ENCODE measurements around the gene ICAM5.
A peak's percentile ranks its signal among the peaks of the same experiment; 100 is the strongest.
"Not testable (repeated sequence)": the region's sequence is repeated elsewhere in the genome, so short reads cannot be mapped to it uniquely, and the experiment has no call there.

The ICAM5 gene, protein sequence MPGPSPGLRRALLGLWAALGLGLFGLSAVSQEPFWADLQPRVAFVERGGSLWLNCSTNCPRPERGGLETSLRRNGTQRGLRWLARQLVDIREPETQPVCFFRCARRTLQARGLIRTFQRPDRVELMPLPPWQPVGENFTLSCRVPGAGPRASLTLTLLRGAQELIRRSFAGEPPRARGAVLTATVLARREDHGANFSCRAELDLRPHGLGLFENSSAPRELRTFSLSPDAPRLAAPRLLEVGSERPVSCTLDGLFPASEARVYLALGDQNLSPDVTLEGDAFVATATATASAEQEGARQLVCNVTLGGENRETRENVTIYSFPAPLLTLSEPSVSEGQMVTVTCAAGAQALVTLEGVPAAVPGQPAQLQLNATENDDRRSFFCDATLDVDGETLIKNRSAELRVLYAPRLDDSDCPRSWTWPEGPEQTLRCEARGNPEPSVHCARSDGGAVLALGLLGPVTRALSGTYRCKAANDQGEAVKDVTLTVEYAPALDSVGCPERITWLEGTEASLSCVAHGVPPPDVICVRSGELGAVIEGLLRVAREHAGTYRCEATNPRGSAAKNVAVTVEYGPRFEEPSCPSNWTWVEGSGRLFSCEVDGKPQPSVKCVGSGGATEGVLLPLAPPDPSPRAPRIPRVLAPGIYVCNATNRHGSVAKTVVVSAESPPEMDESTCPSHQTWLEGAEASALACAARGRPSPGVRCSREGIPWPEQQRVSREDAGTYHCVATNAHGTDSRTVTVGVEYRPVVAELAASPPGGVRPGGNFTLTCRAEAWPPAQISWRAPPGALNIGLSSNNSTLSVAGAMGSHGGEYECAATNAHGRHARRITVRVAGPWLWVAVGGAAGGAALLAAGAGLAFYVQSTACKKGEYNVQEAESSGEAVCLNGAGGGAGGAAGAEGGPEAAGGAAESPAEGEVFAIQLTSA

DNA sequence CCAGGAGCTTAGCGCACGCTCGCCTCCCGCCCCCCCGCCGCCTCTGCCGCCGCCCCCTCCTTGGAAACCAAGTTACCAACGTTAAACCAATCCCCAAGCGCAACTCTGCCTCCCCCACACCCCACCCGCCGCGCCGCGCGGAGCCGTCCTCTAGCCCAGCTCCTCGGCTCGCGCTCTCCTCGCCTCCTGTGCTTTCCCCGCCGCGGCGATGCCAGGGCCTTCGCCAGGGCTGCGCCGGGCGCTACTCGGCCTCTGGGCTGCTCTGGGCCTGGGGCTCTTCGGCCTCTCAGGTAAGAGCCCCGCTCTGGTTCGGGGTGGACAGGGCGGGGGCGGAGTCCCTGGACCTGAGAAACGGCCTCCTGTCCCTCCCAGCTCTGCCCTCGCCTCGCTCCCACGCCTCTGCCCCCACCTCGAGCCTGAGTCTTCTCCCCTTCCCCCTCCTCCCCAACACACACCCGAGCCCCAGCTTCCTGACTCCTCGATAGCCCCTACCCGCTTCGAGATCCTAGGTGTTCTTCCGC is at the start of gene ICAM5:
TSS of gene ICAM5 (plus strand) at position 117 of the 521 bp plus-strand sequence. CDS start at position 209, 92 bp downstream.
- peak; percentile 39 to 46 for DNase-seq
- H3K27me3 Mint-ChIP-seq = peaks cover 76% of the 10 kb centered on the region
- peaks cover 97% of the 10 kb centered on the region for H3K4me1 Mint-ChIP-seq
- H3K4me3 Mint-ChIP-seq = peak within 1 kb of the TSS; percentile 71 to 85
- ATAC-seq = peak; percentile 10
- no peaks in the 10 kb centered on the region for H3K9me3 Mint-ChIP-seq
- peak within 1 kb of the TSS in 1 of 2 donors; percentile 62 for H3K27ac Mint-ChIP-seq

DNA sequence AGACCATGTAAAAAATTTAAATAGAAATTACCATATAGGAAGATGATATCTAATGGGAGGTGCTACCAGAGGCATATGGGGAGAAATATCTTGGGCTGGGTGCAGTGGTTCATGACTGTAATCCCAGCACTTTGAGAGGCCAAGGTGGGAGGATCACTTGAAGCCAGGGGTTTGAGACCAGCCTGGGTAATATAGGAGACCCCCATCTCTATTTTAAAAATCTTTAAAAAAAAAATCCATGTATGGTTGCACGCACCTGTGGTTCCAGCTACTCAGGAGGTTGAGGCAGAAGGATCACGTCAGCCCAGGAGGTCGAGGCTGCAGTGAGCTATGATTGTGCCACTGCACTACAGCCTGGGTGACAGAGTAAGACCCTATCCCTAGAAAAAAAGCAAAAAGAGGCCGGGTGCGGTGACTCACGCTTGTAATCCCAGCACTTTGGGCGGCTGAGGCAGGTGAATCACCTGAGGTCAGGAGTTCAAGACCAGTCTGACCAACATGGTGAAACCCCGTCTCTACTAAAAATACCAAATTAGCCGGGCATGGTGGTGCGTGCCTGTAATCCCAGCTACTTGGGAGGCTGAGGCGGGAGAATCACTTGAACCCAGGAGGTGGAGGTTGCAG is 47.8 kb upstream of the ICAM5 start:
- ATAC-seq, H3K27ac Mint-ChIP-seq, H3K4me3 Mint-ChIP-seq, H3K9me3 Mint-ChIP-seq, H3K27me3 Mint-ChIP-seq, DNase-seq: not testable (repeated sequence)
- peaks cover 17% of the 10 kb centered on the region for H3K4me1 Mint-ChIP-seq

GRCh38 chr19:10243606-10244005 is 46.1 kb upstream of the ICAM5 start:
- H3K4me1 Mint-ChIP-seq = peaks cover 9% of the 10 kb centered on the region
- no peak overlapping the region for H3K27ac Mint-ChIP-seq
- no peaks in the 10 kb centered on the region for H3K27me3 Mint-ChIP-seq
- DNase-seq (no peak), ATAC-seq (no peak)
- no peak overlapping the region for H3K4me3 Mint-ChIP-seq
- H3K9me3 Mint-ChIP-seq = no peaks in the 10 kb centered on the region

DNA sequence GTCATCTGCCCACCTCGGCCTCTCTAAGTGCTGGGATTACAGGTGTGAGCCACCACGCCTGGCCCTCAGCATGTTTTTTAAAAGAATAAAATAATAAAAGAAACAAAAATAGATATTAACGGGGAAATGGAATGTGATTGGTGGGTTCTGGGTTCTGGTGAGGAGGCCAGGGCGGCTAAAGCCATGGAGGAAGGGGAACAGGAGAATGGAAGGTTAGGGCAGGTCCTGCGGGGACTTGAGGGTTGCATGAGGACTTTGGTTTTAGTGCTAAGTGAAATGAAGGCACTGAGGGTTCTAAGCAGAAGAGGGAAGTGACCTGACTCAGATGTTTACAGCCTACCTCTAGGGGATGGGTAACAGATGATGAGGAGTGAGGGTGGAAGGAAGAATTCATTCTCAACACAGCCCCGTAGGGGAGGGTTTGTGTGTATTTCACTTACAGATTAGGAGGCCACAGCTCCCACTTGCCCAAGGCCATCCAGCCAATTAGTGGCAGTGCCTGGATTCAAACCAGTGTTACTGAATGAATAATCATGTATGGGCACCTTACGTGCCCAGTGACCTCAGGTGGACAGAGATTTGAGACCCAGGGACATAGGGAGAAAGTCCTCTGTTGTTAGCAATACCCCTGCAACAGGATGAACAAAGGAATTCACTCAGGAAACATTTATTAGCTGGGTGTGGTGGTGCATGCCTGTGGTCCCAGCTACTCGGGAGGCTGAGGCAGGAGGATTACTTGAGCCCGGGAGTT is 44.4 kb upstream of the ICAM5 start:
- Mint-ChIP-seq H3K9me3 (no peaks in the 10 kb centered on the region), H3K4me1 (peaks cover 6% of the 10 kb centered on the region), H3K27ac (peak overlapping the region; percentile 7 to 29), H3K27me3 (no peaks in the 10 kb centered on the region), H3K4me3 (no peak overlapping the region)
- DNase-seq (no peak), ATAC-seq (no peak)

DNA sequence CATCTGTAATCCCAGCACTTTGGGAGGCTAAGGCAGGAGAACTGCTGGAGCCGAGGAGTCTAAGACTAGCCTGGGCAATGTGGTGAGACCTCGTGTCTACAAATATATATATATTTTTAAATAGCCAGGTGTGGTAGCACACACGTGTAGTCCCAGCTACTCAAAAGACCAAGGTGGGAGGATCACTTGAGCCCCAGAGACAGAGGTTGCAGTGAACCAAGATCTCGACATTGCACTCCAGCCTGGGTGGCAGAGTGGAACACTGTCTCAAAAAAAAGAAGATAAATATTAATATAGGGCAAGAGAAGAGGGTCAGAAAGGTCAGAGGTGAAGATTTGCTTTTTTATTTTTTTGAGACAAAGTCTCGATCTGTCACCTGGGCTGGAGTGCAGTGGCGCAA is 43.2 kb upstream of the ICAM5 start:
- peaks cover 15% of the 10 kb centered on the region for H3K4me1 Mint-ChIP-seq
- ATAC-seq = no peak
- H3K27ac Mint-ChIP-seq = no peak overlapping the region

GRCh38 chr19:10251792-10252694 is 37.7 kb upstream of the ICAM5 start, which contains the start of gene MRPL4:
Gene MRPL4, plus strand, starts transcription at chr19:10252214. Its CDS starts 40 bp downstream, at chr19:10252254.
- DNase-seq = peak; percentile 95 to 96
- Mint-ChIP-seq H3K4me3 (peak within 1 kb of the TSS; percentile 95 to 96), H3K27me3 (no peaks in the 10 kb centered on the region), H3K9me3 (no peaks in the 10 kb centered on the region), H3K27ac (peak within 1 kb of the TSS; percentile 96), H3K4me1 (peaks cover 47% of the 10 kb centered on the region)
- peak; percentile 97 for ATAC-seq

More for the DNA sequence above, 43.2 kb upstream of the ICAM5 start:
- no peak for DNase-seq
- Mint-ChIP-seq H3K9me3 (no peaks in the 10 kb centered on the region), H3K4me3 (no peak overlapping the region), H3K27me3 (no peaks in the 10 kb centered on the region)

- no peak for ATAC-seq
- peak overlapping the region; percentile 96 for H3K27ac Mint-ChIP-seq
- no peaks in the 10 kb centered on the region for H3K27me3 Mint-ChIP-seq
- H3K4me1 Mint-ChIP-seq = peaks cover 54% of the 10 kb centered on the region
- no peaks in the 10 kb centered on the region for H3K9me3 Mint-ChIP-seq
- H3K4me3 Mint-ChIP-seq = peak overlapping the region; percentile 95 to 96
- DNase-seq = no peak
Measured at GRCh38 chr19:10252707-10253106, 37.0 kb upstream of the ICAM5 start.

DNA sequence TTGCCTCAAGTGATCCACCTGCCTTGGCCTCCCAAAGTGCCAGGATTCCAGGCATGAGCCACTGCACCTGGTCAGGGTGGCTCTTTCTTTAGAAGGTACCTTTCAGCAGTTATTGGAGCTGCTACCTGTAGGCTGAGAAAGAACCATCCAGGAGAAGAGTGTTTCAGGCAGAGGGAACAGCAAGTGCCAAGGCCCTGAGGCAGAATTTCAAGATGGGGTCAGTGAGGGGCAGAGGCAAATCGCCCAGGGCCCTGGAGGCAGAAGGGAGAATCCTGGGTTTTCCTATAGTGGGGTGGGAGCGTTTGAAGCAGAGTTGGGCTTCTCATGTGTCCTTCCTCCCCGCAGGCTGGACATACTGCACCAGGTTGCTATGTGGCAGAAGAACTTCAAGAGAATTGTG is 35.5 kb upstream of the ICAM5 start:
- no peak overlapping the region for H3K27ac Mint-ChIP-seq
- ATAC-seq = no peak
- no peaks in the 10 kb centered on the region for H3K27me3 Mint-ChIP-seq
- no peaks in the 10 kb centered on the region for H3K9me3 Mint-ChIP-seq
- peaks cover 66% of the 10 kb centered on the region for H3K4me1 Mint-ChIP-seq
- H3K4me3 Mint-ChIP-seq = peak overlapping the region in 1 of 2 donors; percentile 27
- DNase-seq = no peak

DNA sequence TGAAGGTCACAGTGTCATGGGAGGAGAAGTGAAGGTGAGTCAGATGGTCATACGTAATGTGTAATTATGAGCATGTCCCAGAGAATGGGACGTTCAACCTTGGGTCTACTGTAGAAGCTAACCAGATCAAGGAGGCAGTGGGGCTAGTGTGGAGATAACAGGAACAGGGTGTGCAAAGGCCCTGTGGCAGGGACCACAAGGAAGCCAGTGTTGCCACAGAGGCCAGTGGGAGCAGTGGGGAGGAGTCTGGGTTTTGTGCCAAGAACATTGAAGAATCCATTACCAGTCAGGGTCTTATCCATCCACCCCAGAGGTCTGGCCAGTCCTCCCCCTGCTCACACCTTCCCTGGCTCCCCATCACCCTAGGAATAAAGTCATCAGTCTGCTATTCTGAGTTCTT is 34.4 kb upstream of the ICAM5 start:
- H3K4me1 Mint-ChIP-seq = peaks cover 72% of the 10 kb centered on the region
- H3K4me3 Mint-ChIP-seq = no peak overlapping the region
- H3K27ac Mint-ChIP-seq = no peak overlapping the region
- ATAC-seq = no peak
- DNase-seq = no peak
- H3K27me3 Mint-ChIP-seq = no peaks in the 10 kb centered on the region
- no peaks in the 10 kb centered on the region for H3K9me3 Mint-ChIP-seq

DNA sequence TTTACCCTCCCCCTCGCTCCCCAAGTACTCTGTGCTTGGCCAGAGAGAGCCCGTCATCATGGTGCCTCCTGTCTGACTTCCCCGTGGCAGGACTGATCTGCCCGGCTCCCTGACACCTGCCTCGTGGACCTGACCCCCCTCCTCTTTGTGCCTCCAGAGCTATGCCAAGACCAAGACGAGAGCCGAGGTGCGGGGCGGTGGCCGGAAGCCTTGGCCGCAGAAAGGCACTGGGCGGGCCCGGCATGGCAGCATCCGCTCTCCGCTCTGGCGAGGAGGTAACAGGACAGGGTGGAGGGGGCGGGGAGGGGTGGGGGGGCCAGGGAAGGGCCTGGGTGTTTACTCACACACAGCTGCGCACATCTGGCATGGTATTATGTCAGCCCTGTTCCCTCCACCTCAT is 33.2 kb upstream of the ICAM5 start:
- ATAC-seq (no peak), DNase-seq (no peak)
- no peaks in the 10 kb centered on the region for H3K9me3 Mint-ChIP-seq
- peaks cover 75% of the 10 kb centered on the region for H3K4me1 Mint-ChIP-seq
- H3K27me3 Mint-ChIP-seq = no peaks in the 10 kb centered on the region
- H3K27ac Mint-ChIP-seq = peak overlapping the region in 1 of 2 donors; percentile 79
- H3K4me3 Mint-ChIP-seq = no peak overlapping the region

DNA sequence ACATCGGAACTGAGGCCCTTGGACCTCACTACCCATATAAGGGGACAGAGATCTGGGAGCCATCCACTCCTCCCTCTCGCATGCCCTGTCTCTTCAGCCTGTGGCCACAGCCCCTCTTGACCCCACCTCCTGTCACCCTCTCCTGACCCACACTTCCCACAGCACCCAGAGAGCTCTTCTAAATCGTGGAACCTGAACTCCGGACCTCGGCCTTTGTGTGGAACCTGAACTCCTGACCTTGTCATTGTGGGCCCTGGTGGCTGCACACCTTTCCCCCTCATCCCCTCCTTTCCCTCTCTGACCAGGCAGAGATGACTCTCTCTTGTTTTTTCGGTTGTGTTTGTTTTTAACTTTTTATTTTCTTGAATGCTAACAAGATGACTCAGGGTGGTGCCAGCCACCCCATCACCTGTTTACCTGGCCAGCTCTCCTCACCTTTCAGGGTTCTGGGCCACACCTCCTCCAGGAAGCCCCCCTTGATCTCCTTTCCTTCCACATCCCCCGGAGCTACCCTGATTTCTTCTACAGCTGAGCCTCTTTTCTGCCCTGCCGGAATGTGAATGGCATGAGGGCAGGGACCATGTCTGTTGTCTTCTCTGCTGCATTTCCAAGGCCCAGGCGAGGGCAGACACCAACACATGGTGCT is 32.7 kb upstream of the ICAM5 start:
- DNase-seq (no peak), ATAC-seq (no peak)
- Mint-ChIP-seq H3K27me3 (no peaks in the 10 kb centered on the region), H3K27ac (peak overlapping the region; percentile 2 to 79), H3K4me1 (peaks cover 76% of the 10 kb centered on the region), H3K9me3 (no peaks in the 10 kb centered on the region), H3K4me3 (no peak overlapping the region)

DNA sequence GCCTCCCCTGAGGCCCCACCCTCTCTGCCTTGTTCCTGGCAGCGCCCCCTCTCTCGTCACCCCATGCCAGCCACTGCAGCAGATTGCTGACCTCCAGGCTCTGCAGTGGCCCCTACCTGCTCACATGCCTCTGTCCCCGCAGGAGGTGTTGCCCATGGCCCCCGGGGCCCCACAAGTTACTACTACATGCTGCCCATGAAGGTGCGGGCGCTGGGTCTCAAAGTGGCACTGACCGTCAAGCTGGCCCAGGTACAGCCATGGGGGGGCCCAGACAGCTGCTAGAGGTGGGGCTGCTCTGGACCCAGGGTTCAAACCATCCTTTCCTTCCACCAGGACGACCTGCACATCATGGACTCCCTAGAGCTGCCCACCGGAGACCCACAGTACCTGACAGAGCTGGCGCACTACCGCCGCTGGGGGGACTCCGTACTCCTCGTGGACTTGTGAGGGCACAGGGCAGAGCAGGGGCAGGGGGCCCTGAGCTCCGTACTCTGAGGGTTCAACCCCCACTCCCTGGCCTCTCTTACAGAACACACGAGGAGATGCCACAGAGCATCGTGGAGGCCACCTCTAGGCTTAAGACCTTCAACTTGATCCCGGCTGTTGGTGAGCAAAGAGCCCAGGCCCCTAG is 31.6 kb upstream of the ICAM5 start:
- Mint-ChIP-seq H3K27me3 (no peaks in the 10 kb centered on the region), H3K27ac (no peak overlapping the region), H3K4me1 (peaks cover 66% of the 10 kb centered on the region), H3K4me3 (no peak overlapping the region), H3K9me3 (no peaks in the 10 kb centered on the region)
- ATAC-seq (no peak), DNase-seq (no peak)

All from stimulated activated naive CD8-positive, alpha-beta T cell treated with anti-CD3 and anti-CD28 coated beads, Interleukin-15, amount 100 ng/mL, for 72 hours (primary cell).